ENCODE data around the gene CCDC150.

- TF ChIP-seq CTCF (conservative IDR thresholded peaks at IDR 0.05; ENCODE audit: low read depth, low read length): no peak
- TF ChIP-seq EZH2 (IDR thresholded peaks at IDR 0.05; ENCODE audit: borderline replicate concordance, low read depth, low read length, poor library complexity, severe bottlenecking): no peak
Measured at GRCh38 chr2:196598412-196598811, 41.1 kb upstream of the CCDC150 start.
